Renal pelvis (tissue), 4 donors: ENCODE results near the gene ZNF142. TPM values are rescaled to one million over a fixed set of nuclear protein-coding genes. Genes with fewer than 3 reads are reported as not detected.

ENCODE experiments used
- DNase-seq: peaks from one replicate; pipeline ENCODE4 v3.0.0-alpha.2; 2013
- polyA plus RNA-seq, 3 donors: library from polyadenylated mRNA; unstranded; fragments of 120-200 nt; gene quantifications; one replicate each; pipeline ENCODE4 v1.2.1, GENCODE V29; 2013; ENCODE audit not compliant: insufficient read length in 3 of 3

The ZNF142 gene
- polyA plus RNA-seq, 3 donors, result 18.9 to 25.3 (median 20.8) TPM

DNA sequence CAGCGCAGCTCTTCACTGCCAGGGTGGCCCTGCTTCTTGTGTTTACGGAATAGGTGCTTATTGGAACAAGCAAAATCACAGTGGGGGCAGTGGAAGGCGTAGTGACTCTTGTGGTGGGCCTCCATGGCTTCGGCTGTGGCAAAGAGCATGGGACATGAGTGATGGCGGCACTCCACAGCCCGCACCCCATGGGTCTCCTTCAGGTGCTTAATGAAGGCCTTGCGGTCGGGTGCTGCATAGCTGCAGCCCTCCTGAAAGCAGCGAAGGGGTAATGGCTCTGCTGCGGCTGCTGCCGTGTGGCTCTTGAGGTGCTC is 10.7 kb downstream of the ZNF142 start:
- no peak for DNase-seq

DNA sequence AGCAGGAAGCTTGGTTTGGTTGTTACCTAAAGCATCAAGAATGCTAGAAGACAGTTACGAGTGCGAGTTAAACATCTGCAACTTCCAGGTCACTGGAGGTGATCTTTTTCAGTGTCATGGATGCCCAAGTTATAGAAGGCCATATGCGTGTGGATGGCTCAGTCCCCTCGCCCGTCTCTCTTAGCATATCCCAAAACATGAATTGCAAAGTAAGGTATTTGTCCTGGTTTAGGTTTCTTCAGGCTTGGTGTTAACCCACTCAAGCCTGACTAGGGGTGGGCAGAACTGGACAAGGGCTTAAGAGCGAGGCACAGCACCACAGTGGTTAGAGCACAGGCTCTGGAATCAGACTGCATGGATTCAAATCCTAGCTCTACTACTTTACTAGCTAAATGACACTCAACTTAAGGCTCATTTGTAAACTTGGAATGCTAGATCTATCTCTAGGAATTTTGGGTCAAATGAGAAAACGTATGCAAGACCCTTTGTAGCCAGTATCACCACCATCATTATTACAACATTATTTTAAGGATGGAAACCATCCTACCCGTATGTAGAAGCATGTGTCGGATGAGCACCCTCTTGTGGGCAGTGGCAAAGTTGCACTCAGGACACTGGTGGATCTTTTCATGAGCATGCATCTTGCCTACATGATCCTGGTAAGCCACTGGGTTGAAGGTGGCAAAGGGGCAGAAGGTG is 11.2 kb downstream of the ZNF142 start:
- DNase-seq, result peak; percentile 42

DNA sequence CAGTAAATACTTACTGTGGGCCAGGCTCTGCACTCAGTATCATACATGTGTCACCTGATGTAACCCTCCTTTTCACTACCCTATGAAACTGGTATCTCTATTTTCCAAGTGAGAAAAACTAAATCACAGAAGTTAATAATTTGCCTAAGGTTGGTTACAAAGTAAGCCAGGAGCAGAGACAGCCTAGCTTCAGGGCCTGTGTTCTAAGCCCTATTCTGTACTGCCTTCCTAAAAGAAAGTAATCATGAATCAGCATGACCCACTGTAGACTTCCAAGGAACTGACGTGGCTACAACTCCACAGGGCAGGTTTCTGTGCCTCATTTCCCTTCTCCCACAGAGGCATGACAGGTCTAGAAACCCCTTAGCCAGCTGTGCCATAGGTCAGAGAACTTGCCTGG is 14.3 kb downstream of the ZNF142 start:
- DNase-seq, result no peak

DNA sequence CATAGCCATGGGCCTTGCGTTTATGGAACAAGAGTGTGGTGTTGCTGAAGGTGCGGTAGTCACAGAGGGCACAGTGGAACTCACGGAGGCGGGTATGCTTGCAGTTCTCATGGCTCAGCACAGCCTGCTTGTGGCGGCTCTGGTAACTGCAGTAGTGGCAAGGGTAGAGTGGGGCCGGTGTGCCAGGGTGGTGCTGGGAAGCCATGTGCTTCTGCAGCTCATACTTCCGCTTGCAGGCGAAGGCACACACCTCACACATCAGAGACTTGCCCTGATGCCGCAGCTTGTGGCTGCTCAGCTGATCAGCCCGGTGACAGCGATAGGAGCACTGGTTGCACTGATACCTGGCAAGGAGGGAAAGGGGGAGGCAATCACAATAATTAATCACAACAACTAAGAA is 14.7 kb downstream of the ZNF142 start:
- DNase-seq, result no peak

DNA sequence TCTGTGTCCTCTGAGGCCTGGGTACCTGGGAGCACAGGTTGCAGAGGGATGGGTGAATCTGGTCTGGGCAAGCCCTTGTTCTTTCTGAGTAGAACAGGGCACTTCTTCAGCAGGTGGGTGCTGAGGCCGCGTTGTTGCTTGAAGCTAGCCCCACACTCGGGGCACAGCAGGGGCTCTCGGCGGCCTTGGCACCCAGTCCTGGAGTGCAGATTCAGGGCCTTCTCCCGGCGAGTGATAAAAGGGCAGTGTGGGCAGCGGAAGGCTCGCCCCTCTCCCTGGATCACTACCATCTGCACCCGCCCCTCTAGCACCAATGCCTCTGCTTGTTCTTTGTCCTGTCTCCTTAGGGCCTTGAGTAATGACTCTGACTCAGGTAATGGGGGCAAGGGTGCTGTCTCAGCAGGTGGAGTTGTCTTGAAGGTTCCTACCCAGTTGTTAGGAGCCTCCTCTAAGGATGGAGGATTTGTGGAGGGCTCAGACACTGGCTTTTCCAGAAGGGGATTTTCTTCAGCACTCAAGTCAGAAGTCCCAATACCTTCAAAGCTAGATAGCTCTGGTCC is 15.6 kb downstream of the ZNF142 start:
- DNase-seq, result no peak

DNA sequence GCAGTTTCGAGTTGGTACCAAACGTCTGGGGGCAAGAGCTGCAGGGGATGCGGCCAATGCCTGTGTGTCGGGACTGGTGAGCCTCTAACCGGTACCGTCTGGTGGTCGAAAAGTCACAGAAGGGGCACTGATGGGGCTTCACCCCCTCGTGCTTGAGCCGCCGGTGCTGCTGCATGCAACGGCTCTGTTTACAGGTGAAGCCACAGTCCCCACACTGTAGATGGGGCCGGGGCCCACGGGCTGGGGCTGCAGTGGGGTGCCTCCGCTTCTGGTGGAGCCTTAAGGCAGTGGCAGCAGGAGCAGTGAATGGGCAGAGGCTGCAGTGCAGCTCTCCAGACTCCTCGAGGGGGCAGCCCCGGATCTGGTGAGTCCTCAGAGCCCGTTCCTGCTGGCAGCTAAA is 16.6 kb downstream of the ZNF142 start:
- no peak for DNase-seq

DNA sequence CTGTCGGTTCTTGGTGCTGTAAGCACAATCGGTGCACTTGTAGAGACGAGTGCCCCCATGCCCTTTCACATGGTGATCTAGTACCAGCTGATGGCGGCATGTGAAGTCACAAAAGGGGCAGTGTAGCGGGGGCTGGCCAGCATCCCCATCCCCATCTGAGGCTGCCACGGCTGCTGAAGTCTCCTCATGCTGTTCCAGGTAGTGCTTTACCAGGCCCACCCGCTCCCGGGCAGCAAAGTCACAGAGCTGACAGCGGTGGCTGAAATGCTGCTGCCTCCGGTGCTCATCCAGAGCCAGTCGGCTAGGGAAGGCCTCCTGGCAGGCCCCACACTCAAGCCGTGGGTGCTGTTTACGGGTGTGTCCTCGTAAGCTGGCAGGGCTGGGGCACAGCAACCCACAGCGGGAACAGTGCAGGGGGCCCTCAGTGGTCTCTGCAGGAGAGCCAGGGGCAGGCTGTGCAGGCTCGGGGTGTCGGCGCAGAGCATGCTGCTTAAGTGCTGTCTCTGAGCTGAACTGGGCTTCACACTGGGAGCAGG is 17.2 kb downstream of the ZNF142 start:
- DNase-seq, result no peak

DNA sequence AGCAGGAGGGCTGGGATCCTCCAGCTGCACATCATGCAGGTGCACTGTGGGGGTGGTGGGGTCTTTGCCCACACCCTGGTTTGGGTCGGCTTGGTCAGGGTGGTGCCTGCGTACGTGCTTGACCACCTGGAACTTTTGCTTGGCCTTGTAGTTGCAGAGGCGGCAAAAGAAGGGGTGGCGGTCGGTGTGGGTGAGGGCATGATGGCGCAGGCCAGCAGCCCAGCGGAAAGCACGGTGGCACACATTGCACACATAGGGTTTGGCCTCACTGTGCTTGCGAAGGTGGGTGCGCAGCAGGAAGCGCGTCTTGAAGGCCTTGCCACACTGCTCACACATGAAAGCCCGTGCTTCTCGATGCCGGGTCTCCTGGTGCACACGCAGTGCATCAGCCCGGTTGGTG is 21.1 kb downstream of the ZNF142 start:
- no peak for DNase-seq

DNA sequence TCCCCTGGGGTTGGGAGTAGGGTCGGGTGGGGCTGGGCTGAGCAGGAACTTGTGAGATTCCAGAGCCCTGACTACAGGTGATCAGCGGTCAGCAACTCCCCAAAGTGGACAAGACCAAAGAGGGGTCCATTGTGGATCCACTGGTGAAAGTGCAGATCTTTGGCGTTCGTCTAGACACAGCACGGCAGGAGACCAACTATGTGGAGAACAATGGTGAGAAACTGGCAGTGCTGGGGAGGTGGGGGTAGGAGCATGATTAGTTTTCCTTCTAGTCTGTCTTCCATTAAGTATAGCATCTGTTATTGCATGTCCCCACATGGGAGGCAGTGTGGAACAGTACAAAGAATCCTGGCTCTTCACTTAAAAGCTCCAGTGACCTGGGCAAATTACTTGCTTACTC is 23.7 kb downstream of the ZNF142 start:
- DNase-seq, result no peak

DNA sequence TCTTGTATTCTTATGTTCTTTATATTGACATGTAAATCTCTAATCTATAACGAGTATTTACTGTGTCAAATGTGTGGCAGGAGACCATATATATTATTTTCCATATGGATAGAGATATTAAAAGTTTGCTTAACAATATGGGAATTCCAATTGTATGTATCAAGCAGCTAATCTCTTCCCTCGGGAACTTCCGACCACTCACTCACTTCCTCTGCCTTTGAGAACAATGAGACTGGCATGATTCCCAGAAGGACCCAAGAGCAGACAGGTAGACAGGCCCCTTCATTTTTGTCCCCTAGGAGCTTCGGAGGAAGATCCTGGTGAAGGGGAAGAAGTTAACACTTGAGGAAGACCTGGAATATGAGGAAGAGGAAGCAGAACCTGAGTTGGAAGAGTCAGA is 27.6 kb downstream of the ZNF142 start:
- no peak for DNase-seq

DNA sequence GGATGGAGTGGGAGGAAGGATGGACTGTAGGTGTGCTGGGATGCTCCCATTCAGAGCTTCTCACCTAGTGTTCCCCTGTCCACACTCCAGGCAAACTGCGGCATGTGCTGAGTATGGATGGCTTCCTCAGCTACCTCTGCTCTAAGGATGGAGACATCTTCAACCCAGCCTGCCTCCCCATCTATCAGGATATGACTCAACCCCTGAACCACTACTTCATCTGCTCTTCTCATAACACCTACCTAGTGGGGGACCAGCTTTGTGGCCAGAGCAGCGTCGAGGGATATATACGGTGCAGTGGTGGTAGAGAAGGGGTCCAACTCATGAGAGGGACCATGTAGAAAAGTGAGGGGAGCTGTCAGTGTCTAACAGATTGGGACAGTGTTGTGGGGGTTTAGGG is 31.5 kb downstream of the ZNF142 start:
- DNase-seq, result no peak

DNA sequence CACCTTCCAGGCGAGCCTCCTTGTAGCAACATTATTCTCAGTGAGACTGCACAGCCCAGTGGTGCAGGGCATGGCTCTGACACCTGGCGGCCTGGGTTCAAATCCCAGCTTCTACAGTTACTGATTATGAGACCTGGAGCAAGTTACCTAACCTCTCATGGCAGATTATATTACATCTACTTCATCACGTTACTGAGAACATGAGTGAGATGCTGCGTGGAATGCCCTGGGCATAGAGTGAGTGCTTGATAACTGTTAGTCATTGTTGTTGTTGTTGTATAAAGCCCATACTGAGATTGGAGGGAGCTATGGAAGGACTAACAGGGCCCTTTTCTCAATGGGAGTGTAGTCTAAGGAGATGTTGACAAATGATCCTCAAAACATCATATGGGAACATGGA is 33.1 kb downstream of the ZNF142 start:
- DNase-seq, result no peak

DNA sequence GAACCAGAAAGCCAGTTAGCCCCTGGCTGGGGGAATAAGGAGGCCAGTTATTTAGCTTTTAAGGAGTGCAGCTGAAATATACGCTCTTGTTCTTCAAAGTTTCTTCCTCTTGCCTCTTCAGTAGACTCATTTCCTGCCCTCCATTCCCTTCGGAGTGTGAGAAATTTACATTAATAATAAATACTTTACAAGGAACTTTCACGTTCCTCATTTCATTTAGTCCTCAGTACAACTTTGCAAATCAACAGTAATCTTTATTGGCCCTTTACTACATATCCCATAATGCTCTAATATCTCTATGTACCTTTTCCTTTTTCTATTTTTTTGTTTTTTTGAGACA is 36.1 kb downstream of the ZNF142 start:
- no peak for DNase-seq

DNA sequence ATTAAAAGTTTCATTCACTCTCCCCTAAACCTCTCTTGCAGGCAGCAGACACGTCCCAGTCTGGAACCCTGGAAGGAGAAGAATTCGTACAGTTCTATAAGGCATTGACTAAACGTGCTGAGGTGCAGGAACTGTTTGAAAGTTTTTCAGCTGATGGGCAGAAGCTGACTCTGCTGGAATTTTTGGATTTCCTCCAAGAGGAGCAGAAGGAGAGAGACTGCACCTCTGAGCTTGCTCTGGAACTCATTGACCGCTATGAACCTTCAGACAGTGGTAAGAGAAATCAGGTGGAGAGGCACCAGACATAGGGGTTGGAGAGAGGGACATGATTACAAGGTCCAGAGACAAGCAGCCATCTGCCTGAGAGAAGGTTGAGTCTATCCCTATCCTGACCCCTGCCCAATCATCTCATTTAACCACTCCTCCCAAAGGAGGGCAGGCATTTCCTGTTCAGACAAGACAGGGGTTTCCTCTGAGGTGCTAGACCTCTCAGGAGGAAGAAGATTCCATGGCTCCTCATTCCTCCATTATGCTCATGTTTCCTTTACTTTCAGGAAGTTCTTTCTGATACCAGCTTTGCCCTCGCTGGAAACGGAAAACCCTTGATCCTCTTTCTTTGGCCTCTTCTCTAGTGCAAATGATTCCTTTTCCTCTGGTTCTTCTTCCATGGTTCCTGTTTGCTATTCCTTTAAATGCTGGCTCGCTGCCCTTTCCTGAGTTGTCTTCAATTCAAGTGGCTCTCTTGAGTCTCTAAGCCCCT is 36.6 kb downstream of the ZNF142 start:
- DNase-seq, result no peak

DNA sequence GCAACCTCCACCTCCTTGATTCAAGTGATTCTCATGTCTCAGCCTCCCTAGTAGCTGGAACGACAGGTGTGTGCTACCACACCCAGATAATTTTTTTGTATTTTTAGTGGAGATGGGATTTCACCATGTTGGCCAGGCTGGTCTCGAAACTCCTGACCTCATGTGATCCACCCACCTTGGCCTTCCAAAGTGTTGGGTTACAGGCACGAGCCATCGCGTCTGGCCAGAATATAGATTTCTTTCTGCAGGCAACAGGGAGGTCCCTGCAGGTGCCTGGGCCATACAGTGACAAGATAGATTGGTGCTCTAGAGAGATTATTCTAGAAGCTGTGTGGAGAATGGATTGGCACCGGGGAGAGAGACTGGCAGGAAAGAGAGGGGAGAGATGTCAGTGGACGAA is 38.4 kb downstream of the ZNF142 start:
- DNase-seq, result no peak

DNA sequence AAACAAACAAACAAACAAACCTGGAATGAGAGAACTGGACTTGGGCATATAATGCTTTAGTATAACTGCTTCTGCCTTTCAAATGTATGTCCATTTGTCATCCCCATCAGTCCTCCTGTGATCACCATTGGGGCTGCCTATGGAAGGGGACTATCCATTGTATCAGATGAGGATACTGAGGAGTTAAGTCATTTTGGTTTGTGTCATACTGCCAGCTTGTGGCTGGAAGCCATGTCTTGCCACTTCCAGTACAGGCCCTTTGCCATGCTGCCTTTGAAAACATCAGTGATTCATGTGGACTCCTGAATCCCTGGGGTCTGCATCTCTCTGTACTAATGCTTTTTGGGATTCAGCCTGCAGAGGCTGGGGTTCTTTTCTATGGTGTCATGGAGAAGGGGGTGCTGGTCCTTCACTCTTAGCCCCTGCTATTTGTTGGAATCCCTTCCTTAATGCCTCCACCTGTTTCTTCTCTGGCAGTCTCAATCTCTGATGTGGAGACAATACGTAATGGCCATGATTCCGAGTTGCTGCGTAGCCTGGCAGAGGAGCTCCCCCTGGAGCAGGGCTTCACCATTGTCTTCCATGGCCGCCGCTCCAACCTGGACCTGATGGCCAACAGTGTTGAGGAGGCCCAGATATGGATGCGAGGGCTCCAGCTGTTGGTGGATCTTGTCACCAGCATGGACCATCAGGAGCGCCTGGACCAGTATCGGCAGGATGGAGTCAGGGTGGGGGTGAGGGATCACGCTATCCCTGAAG is 41.1 kb downstream of the ZNF142 start:
- DNase-seq, result no peak

DNA sequence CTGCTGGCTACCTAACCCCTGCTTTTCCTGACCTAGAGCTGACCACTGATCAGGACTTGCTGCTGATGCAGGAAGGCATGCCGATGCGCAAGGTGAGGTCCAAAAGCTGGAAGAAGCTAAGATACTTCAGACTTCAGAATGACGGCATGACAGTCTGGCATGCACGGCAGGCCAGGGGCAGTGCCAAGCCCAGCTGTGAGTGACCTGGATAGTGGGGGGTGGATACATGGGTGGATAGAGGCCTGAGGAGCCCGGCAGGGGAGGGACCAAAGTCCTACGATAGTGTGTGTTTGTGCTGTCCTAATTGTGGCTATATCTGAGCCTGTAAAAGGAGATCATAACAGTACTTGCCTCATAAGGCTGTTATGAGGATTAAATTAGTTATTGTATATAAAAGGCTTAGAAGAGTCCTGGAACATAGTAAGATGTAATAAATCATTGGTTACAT is 43.5 kb downstream of the ZNF142 start:
- DNase-seq, result no peak

DNA sequence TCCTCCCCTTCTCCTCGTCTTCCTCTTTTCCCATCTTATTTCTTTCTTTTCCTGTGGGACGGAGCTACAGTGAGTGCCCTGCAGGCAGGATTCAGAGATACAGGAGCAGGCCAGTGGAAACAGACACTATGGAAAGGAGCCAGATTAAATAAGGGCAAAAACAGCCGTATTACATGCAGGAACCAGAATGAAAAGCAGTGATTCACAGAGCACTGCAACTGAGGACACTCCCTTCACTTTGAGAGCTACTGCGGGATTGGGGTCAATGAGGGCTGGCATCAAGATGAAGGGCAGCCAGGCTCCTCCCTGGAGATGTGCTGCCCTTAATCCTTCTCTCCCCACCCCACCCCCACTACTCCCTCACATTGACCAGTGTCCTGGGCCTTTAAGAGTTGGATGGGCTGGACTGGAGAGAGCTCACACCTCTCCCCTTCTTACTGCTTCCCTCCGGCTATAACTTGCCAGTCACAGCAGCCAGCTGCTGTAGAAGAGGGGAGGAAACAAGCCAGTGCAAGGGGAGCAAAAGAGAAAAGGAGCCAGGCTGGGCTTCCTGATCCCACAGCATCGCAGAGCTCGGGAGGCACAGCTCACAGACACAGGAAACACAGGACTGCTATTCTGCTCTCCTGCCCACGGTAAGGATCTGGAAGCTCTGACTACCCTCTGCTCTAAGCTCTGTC is 51.8 kb downstream of the ZNF142 start, which contains the start of gene PLCD4:
Gene PLCD4 (plus strand): TSS at position 464 of the 680 bp plus-strand sequence. CDS start 7,841 bp downstream, outside the sequence.
- DNase-seq, result peak; percentile 20

DNA sequence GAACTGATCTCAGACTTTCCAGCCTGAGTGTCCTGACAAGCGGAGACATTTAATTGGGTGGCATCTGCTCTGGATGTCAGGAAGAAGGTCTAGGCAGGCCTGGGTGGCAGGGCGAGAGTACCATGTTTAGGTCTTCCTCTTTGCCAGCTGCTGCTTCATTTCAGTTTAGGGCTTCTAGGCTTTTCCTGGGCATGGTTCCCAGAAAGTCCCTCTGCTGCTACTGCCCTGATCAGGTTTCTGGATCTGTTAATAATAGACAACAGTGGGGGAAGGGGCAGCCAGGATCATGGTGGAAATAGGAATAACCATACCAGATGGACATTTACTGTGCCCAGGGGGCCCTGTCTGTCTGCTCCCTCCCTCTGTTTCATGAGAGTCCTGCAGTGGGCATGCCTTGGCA is 54.0 kb downstream of the ZNF142 start:
- peak; percentile 23 for DNase-seq
